ENCODE data around the gene TXNL1.
"Not testable (repeated sequence)": the region's sequence is repeated elsewhere in the genome, so short reads cannot be mapped to it uniquely, and the experiment has no call there.

TXNL1 gene

GRCh38 chr18:56638232-56639103, at the start of gene TXNL1:
TXNL1 (minus strand) TSS chr18:56638592; CDS start chr18:56638440, 152 bp downstream.
- peak; percentile 77 for DNase-seq

GRCh38 chr18:56684277-56684676, 45.9 kb upstream of the TXNL1 start:
- DNase-seq, result no peak

- DNase-seq, result no peak
These were observed 40.6 kb upstream of the TXNL1 start for GRCh38 chr18:56678836-56679565.

GRCh38 chr18:56676639-56677038, 38.2 kb upstream of the TXNL1 start:
- DNase-seq, result no peak

- DNase-seq, result no peak
These were observed 34.6 kb upstream of the TXNL1 start for GRCh38 chr18:56672981-56673380.

GRCh38 chr18:56672391-56672790, 34.0 kb upstream of the TXNL1 start:
- DNase-seq, result no peak

- no peak for DNase-seq
These were observed 24.5 kb upstream of the TXNL1 start for GRCh38 chr18:56662902-56663301.

- DNase-seq, result no peak
These were observed 24.1 kb upstream of the TXNL1 start for GRCh38 chr18:56662502-56662901.

GRCh38 chr18:56662063-56662408, 23.6 kb upstream of the TXNL1 start:
- no peak for DNase-seq

GRCh38 chr18:56661360-56662062, 23.1 kb upstream of the TXNL1 start:
- DNase-seq, result no peak

GRCh38 chr18:56660655-56661054, 22.3 kb upstream of the TXNL1 start:
- no peak for DNase-seq

GRCh38 chr18:56659111-56659510, 20.7 kb upstream of the TXNL1 start:
- DNase-seq, result no peak

- no peak for DNase-seq
These were observed 19.9 kb upstream of the TXNL1 start for GRCh38 chr18:56658261-56658660.

GRCh38 chr18:56654280-56654679, 15.9 kb upstream of the TXNL1 start:
- DNase-seq, result not testable (repeated sequence)

GRCh38 chr18:56652802-56653201, 14.4 kb upstream of the TXNL1 start:
- DNase-seq, result no peak

- DNase-seq, result no peak
These were observed 13.3 kb upstream of the TXNL1 start for GRCh38 chr18:56651771-56652092.

GRCh38 chr18:56650944-56651770, 12.8 kb upstream of the TXNL1 start, which contains the start of gene WDR7:
WDR7 (plus strand) TSS chr18:56651359; CDS start chr18:56672516, 21,157 bp downstream.
- peak; percentile 60 for DNase-seq

- no peak for DNase-seq
These were observed 11.6 kb upstream of the TXNL1 start for GRCh38 chr18:56649996-56650395.

- DNase-seq, result no peak
These were observed 9.8 kb upstream of the TXNL1 start for GRCh38 chr18:56647951-56648893.

GRCh38 chr18:56647071-56647470, 8.7 kb upstream of the TXNL1 start:
- DNase-seq, result no peak

GRCh38 chr18:56645415-56646016, 7.1 kb upstream of the TXNL1 start:
- no peak for DNase-seq
